Neuronal stem cell (in vitro differentiated cells): ENCODE measurements around the gene KIF26A.

Experiments used
- DNase-seq: peaks from one replicate; pipeline ENCODE4 v3.0.0-alpha.2; 2013; ENCODE audit warnings: low spot score
- H2AFZ ChIP-seq: one replicate; pipeline ENCODE4 v1.6.1; 2013; ENCODE audit warnings: mild to moderate bottlenecking, low read length, inconsistent platforms
- H2AK5ac ChIP-seq: 2 replicates; pipeline ENCODE4 v1.6.1; 2013; ENCODE audit warnings: low read depth, mild to moderate bottlenecking, inconsistent platforms, low read length, moderate library complexity, mixed read lengths
- H2BK120ac ChIP-seq: 2 replicates; pipeline ENCODE4 v1.6.1; 2013; ENCODE audit warnings: low read depth, mild to moderate bottlenecking, inconsistent platforms, low read length, moderate library complexity, mixed read lengths
- H2BK12ac ChIP-seq: one replicate; pipeline ENCODE4 v1.6.1; 2013; ENCODE audit warnings: low read length, inconsistent platforms
- H2BK15ac ChIP-seq: 2 replicates; pipeline ENCODE4 v1.6.1; 2013; ENCODE audit warnings: mild to moderate bottlenecking, low read length, inconsistent platforms, mixed read lengths
- H2BK5ac ChIP-seq: one replicate; pipeline ENCODE4 v1.6.1; 2013; ENCODE audit warnings: inconsistent platforms, mild to moderate bottlenecking, low read length, moderate library complexity
- H3K14ac ChIP-seq: one replicate; pipeline ENCODE4 v1.6.1; 2013; ENCODE audit warnings: low read length, inconsistent platforms
- H3K18ac ChIP-seq: 2 replicates; pipeline ENCODE4 v1.6.1; 2013; ENCODE audit warnings: low read length, inconsistent platforms
- H3K23ac ChIP-seq: 2 replicates; pipeline ENCODE4 v1.6.1; 2013; ENCODE audit warnings: low read depth, mild to moderate bottlenecking, mixed read lengths, low read length, inconsistent platforms; ENCODE audit not compliant: poor library complexity
- H3K27ac ChIP-seq: replicated peaks from 3 replicates; pipeline ENCODE4 v1.5.1; 2013; ENCODE audit warnings: low read length, inconsistent platforms
- H3K27me3 ChIP-seq, 3 experiments: 2 replicates each; pipeline ENCODE4 v1.6.1; 2013; ENCODE audit warnings: low read length in 3 of 3, mild to moderate bottlenecking in 2 of 3, inconsistent platforms in 1 of 3, low read depth in 1 of 3, mixed read lengths in 1 of 3, moderate library complexity in 1 of 3; ENCODE audit not compliant: control insufficient read depth in 3 of 3, insufficient read depth in 3 of 3
- H3K36me3 ChIP-seq, 2 donors: replicated peaks in 1 of 2; 2 replicates each; pipeline ENCODE4 v1.6.1; 2013; ENCODE audit warnings: low read length in 2 of 2; ENCODE audit not compliant: control insufficient read depth in 2 of 2, insufficient read depth in 2 of 2
- H3K4ac ChIP-seq: 2 replicates; pipeline ENCODE4 v1.6.1; 2013; ENCODE audit warnings: inconsistent platforms, mild to moderate bottlenecking, low read length, moderate library complexity
- H3K4me1 ChIP-seq, 2 donors: 1 replicate in 1 of 2; 2 replicates in 1 of 2; pipeline ENCODE4 v1.6.1; 2013; ENCODE audit warnings: low read length in 2 of 2, low read depth in 1 of 2; ENCODE audit not compliant: control insufficient read depth in 2 of 2, insufficient read depth in 1 of 2
- H3K4me2 ChIP-seq: one replicate; pipeline ENCODE4 v1.6.1; 2013; ENCODE audit warnings: mild to moderate bottlenecking, low read length, inconsistent platforms; ENCODE audit not compliant: insufficient read depth, poor library complexity, severe bottlenecking
- H3K4me3 ChIP-seq, 2 donors: 2 replicates each; pipeline ENCODE4 v1.5.1; 2013; ENCODE audit warnings: low read length in 2 of 2, mild to moderate bottlenecking in 2 of 2, inconsistent platforms in 1 of 2, moderate library complexity in 1 of 2
- H3K79me1 ChIP-seq: one replicate; pipeline ENCODE4 v1.6.1; 2013; ENCODE audit warnings: low read depth, mild to moderate bottlenecking, inconsistent platforms, low read length, moderate library complexity
- H3K9ac ChIP-seq: one replicate; pipeline ENCODE4 v1.6.1; 2013; ENCODE audit warnings: mild to moderate bottlenecking, low read depth, low read length, inconsistent platforms; ENCODE audit not compliant: poor library complexity
- H3K9me3 ChIP-seq, 2 donors: replicated peaks in 1 of 2; 2 replicates each; pipeline versions ENCODE3 to v1.6.1; 2013; ENCODE audit warnings: low read length in 2 of 2, mild to moderate bottlenecking in 2 of 2, inconsistent platforms in 1 of 2, low read depth in 1 of 2, mixed read lengths in 1 of 2, moderate library complexity in 1 of 2; ENCODE audit not compliant: control insufficient read depth in 2 of 2, insufficient read depth in 1 of 2
- H4K8ac ChIP-seq: one replicate; pipeline ENCODE4 v1.6.1; 2013; ENCODE audit warnings: low read depth, mild to moderate bottlenecking, inconsistent platforms, low read length, moderate library complexity
- H4K91ac ChIP-seq: one replicate; pipeline ENCODE4 v1.6.1; 2013; ENCODE audit warnings: low read length, low read depth, mild to moderate bottlenecking, inconsistent platforms; ENCODE audit not compliant: poor library complexity
- WGBS, 2 donors: extraction: QIAGEN DNeasy Blood & Tissue Kit; methylation state at CpG; one replicate each; pipeline ENCODE4 v1.1.7; 2013; ENCODE audit warnings: missing lambda C conversion rate in 2 of 2, mixed read lengths in 1 of 2; ENCODE audit not compliant: insufficient read length in 2 of 2, insufficient replicate concordance in 1 of 2; ENCODE audit errors: extremely low coverage in 2 of 2; 5-methylcytosine and 5-hydroxymethylcytosine counted together

Gene KIF26A

DNA sequence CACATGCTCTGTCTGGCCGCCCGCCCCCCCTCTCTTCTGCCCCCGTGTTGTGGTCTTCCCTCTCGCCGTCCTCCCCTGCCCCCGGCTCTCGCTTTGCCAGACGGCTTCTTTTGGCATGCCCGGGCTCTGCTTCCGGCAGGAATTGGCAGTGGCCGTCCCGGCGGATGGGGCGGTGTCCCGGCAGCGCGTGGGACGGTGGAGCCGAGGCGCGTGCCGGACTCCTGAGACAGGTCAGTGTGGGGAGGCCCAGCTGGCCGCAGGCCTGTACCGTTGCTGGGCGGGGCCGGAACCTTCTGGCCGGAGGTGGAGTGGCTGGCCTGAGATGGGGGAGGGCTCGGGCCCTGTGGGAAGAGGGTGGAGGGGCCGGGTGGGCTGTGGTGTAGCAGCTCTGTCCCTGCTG lies 17.1 kb downstream of the KIF26A start:
- WGBS, 2 donors = no CpG with 5 or more reads among the region's 29 CpGs

DNA sequence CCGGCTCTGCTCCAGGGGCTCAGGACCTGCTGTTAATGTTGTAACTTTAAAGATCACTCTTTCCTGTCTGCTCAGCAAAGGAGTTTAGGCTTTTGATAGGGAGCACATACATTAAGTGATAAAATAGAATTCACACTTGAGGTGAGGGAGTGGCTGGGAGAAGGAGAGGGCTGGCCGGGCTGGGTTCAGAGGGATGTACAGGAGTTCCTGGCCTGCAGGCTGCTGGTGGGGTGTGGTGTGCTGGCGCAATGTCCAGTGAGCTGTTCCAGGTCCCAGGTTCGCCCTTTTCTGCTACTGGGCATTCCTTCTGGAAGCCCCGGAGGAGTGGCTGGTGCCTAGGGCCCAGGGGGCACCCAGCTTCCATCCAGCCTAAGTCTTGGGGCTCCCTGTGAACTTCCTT lies 17.8 kb downstream of the KIF26A start:
- Histone ChIP-seq H3K27me3 (no peaks in the 10 kb centered on the region), H2BK12ac (peak overlapping the region; percentile 41), H4K8ac (no peak overlapping the region), H3K4me2 (no peak overlapping the region), H3K9me3 (no peaks in the 10 kb centered on the region), H2BK120ac (no peak overlapping the region), H3K18ac (no peak overlapping the region), H3K4ac (no peak overlapping the region), H4K91ac (no peak overlapping the region), H3K23ac (no peak overlapping the region), H2AFZ (no peak overlapping the region), H3K36me3 (peaks cover 4 to 14% of the 10 kb centered on the region in 2 donors), H3K14ac (no peak overlapping the region), H3K4me3 (no peak overlapping the region), H2AK5ac (peak overlapping the region; percentile 81), H3K9ac (no peak overlapping the region), H3K4me1 (peaks cover 3 to 6% of the 10 kb centered on the region in 2 donors), H3K79me1 (peaks cover 23% of the 10 kb centered on the region), H3K27ac (no peak overlapping the region), H2BK5ac (no peak overlapping the region), H2BK15ac (no peak overlapping the region)
- no peak for DNase-seq
- WGBS, 2 donors = no CpG with 5 or more reads among the region's 5 CpGs

More for the DNA sequence above, 17.1 kb downstream of the KIF26A start:
- peaks cover 24% of the 10 kb centered on the region for H3K79me1 ChIP-seq
- H3K4ac ChIP-seq = no peak overlapping the region
- H4K8ac ChIP-seq = no peak overlapping the region
- peak overlapping the region; percentile 48 for H3K18ac ChIP-seq
- peak overlapping the region; percentile 4 for H3K9ac ChIP-seq
- peaks cover 3 to 12% of the 10 kb centered on the region in 2 donors for H3K4me1 ChIP-seq
- peak overlapping the region; percentile 91 for H3K23ac ChIP-seq
- H2BK120ac ChIP-seq = no peak overlapping the region
- peak overlapping the region; percentile 73 for H2BK12ac ChIP-seq
- no peaks in the 10 kb centered on the region for H3K27me3 ChIP-seq
- no peak overlapping the region for H3K4me2 ChIP-seq
- H2BK5ac ChIP-seq = peak overlapping the region; percentile 24
- H2AFZ ChIP-seq = no peak overlapping the region
- H2BK15ac ChIP-seq = peak overlapping the region; percentile 85
- H3K4me3 ChIP-seq = no peak overlapping the region
- no peak for DNase-seq
- H2AK5ac ChIP-seq = peak overlapping the region; percentile 81
- peaks cover 4 to 14% of the 10 kb centered on the region in 2 donors for H3K36me3 ChIP-seq
- H3K9me3 ChIP-seq = no peaks in the 10 kb centered on the region
- H3K27ac ChIP-seq = no peak overlapping the region
- no peak overlapping the region for H4K91ac ChIP-seq
- peak overlapping the region; percentile 38 for H3K14ac ChIP-seq

DNA sequence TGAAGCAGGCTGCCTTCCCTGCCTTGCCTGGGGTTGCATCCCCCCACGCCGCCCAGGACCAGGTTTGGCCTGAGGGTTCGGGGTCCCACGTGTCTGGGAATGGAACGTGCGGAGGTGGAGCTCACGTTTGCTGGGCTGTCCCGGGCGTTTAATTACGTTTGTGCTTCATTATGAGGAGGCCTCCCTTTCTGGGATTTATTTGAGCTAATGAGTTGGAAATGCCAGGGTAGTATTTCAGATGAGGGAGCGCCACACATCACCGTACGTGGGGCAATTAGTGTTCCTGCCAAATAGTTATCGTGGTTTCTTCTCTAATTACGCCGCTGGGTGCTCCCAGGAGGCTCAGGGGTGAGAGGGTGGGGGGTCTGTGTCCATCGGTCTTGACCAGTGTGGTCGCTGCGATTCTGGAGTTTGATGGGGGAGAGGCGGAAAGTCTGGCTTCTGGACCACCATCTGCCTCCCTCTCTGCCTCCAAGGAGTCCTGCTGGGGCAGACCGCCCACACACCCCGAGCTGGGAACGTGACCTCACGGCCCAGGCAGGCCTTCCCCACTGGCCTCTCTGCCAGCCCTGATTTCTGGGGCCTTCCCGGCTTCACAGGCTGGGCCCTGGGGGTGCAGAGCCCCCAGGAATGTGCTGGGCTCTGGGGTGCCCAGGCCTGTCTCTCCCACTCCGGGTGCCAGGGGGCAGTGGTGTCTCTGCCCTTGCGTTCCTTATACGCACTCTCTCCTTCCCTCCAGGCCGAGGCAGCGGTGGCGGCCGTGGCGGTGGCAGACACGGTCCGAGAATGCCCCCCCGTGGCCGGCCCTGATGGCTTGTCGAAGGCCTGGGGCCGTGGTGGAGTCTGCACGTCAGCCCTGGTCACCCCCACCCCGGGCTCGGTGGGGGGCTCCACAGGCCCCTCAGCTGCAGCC lies 18.9 kb downstream of the KIF26A start:
- H3K9ac ChIP-seq = no peak overlapping the region
- peak overlapping the region; percentile 66 for H2AK5ac ChIP-seq
- H3K9me3 ChIP-seq = no peaks in the 10 kb centered on the region
- no peak overlapping the region for H3K4me2 ChIP-seq
- no peak overlapping the region for H2BK120ac ChIP-seq
- H3K23ac ChIP-seq = no peak overlapping the region
- H2BK12ac ChIP-seq = no peak overlapping the region
- peaks cover 22% of the 10 kb centered on the region for H3K79me1 ChIP-seq
- H3K27ac ChIP-seq = no peak overlapping the region
- H3K4me3 ChIP-seq = no peak overlapping the region
- no CpG with 5 or more reads among the region's 42 CpGs for WGBS, 2 donors
- no peak overlapping the region for H3K4ac ChIP-seq
- no peak overlapping the region for H2BK5ac ChIP-seq
- no peak overlapping the region for H2AFZ ChIP-seq
- no peak for DNase-seq
- H2BK15ac ChIP-seq = no peak overlapping the region
- no peak overlapping the region for H4K91ac ChIP-seq
- H3K18ac ChIP-seq = peak overlapping the region; percentile 72
- no peak overlapping the region for H3K14ac ChIP-seq
- H3K27me3 ChIP-seq = no peaks in the 10 kb centered on the region
- peaks cover 2 to 13% of the 10 kb centered on the region in 2 donors for H3K36me3 ChIP-seq
- peaks cover 0 to 4% of the 10 kb centered on the region in 2 donors for H3K4me1 ChIP-seq
- H4K8ac ChIP-seq = no peak overlapping the region
